HepG2 (cell line): ENCODE measurements around the gene IL18R1. TPM values are rescaled to one million over a fixed set of nuclear protein-coding genes. Genes with fewer than 3 reads are reported as not detected.

Source experiments
- ATAC-seq: fragments of 200-7000 bp; cut with Tn5 transposase; 3 replicates; pipeline ENCODE4 v1.9.1; 2020; ENCODE audit warnings: mild to moderate bottlenecking, moderate library complexity
- BruUV-seq: library from RNA; stranded (reverse); fragments of 400-500 nt; replicated peaks from 2 replicates; lab custom pipeline; 2021; lab: Mats Ljungman, UMichigan
- CTCF ChIA-PET: fragments of 300-600 bp; formaldehyde crosslinking; extraction: SDS; loops from one replicate; lab custom pipeline; 2021; ENCODE audit warnings: low total read pairs, inconsistent platforms, low intra/inter-chr PET ratio; lab: Yijun Ruan, JAX
- POLR2A ChIA-PET: fragments of 350-600 bp; sonication (Branson Sonifier 250); formaldehyde crosslinking; loops from one replicate; lab custom pipeline; 2020; ENCODE audit warnings: antibody characterized with exemption, inconsistent platforms; lab: Yijun Ruan, JAX
- DNase-seq: peaks from one replicate; pipeline ENCODE4 v3.0.0-alpha.2; 2015; ENCODE audit warnings: low spot score
- FAIRE-seq: peaks from 3 replicates; lab custom pipeline; 2011; peaks lifted over from hg19 to GRCh38; lab: Jason Lieb, UNC
- H2AFZ ChIP-seq: one replicate; pipeline ENCODE4 v1.6.1; 2011; ENCODE audit warnings: low read length, inconsistent platforms
- H3K27ac ChIP-seq: fragments of 300-600 bp; 3 replicates; pipeline ENCODE4 v1.8.0; 2011; ENCODE audit warnings: mixed run types, mild to moderate bottlenecking, mixed read lengths, low read length, inconsistent platforms; ENCODE audit not compliant: insufficient read depth; ENCODE audit errors: extremely low read length
- H3K27me3 ChIP-seq, 2 experiments: fragments of 200-600 bp in 1 of 2; 2 replicates in 1 of 2; 3 replicates in 1 of 2; pipeline versions ENCODE4 v1.6.0 to v1.8.0; 2011; ENCODE audit warnings: low read length in 2 of 2, mild to moderate bottlenecking in 2 of 2, moderate library complexity in 2 of 2, inconsistent platforms in 1 of 2; ENCODE audit not compliant: insufficient read depth in 2 of 2, control insufficient read depth in 1 of 2
- H3K36me3 ChIP-seq, 2 experiments: fragments of 200-600 bp in 1 of 2; replicated peaks in 1 of 2; 2 replicates in 1 of 2; 3 replicates in 1 of 2; pipeline versions ENCODE4 v1.5.1 to v1.8.0; 2011; ENCODE audit warnings: low read length in 2 of 2, inconsistent platforms in 1 of 2; ENCODE audit not compliant: insufficient read depth in 2 of 2, control insufficient read depth in 1 of 2
- H3K4me1 ChIP-seq: 2 replicates; pipeline ENCODE4 v1.5.1; 2012; ENCODE audit warnings: low read length, inconsistent platforms; ENCODE audit not compliant: insufficient read depth
- H3K4me2 ChIP-seq: 2 replicates; pipeline ENCODE4 v1.6.0; 2011; ENCODE audit warnings: low read depth, low read length, inconsistent platforms
- H3K4me3 ChIP-seq, 3 experiments: fragments of 200-600 bp in 1 of 3; sonication (generic), shearing (Covaris generic) in 1 of 3; replicated peaks in 1 of 3; 2 replicates each; pipeline ENCODE4 v1.5.1; 2011 to 2016; ENCODE audit warnings: low read length in 3 of 3, inconsistent platforms in 2 of 3, low read depth in 2 of 3, mild to moderate bottlenecking in 2 of 3, control low read depth in 1 of 3, mixed read lengths in 1 of 3; ENCODE audit not compliant: insufficient read depth in 1 of 3
- H3K79me2 ChIP-seq: one replicate; pipeline ENCODE4 v1.6.1; 2011; ENCODE audit warnings: low read length, inconsistent platforms; ENCODE audit not compliant: insufficient read depth
- H3K9ac ChIP-seq: 2 replicates; pipeline ENCODE4 v1.6.0; 2011; ENCODE audit warnings: mild to moderate bottlenecking, low read depth, low read length, inconsistent platforms; ENCODE audit not compliant: insufficient read depth
- H3K9me3 ChIP-seq: 2 replicates; pipeline ENCODE4 v1.5.1; 2012; ENCODE audit warnings: mild to moderate bottlenecking, low read length
- H4K20me1 ChIP-seq: 2 replicates; pipeline ENCODE4 v1.6.0; 2011; ENCODE audit warnings: inconsistent platforms, mild to moderate bottlenecking, low read length, moderate library complexity; ENCODE audit not compliant: insufficient read depth
- ARHGAP35 ChIP-seq: sonication (generic); formaldehyde crosslinking; IDR thresholded peaks from 2 replicates; pipeline ENCODE4 v1.9.0; 2022; ENCODE audit warnings: mild to moderate bottlenecking, inconsistent platforms, moderate library complexity, missing genetic modification reagents, borderline replicate concordance
- ARNT ChIP-seq: fragments of 450-650 bp; IDR thresholded peaks from 2 replicates; pipeline ENCODE4 v1.6.1; 2017
- BRD4 ChIP-seq: sonication (generic); formaldehyde crosslinking; IDR thresholded peaks from 2 replicates; pipeline ENCODE4 v1.4.0; 2020; ENCODE audit warnings: missing genetic modification reagents
- CEBPB ChIP-seq: IDR thresholded peaks from 2 replicates; pipeline ENCODE4 v1.6.1; 2011; ENCODE audit warnings: low read depth, low read length, improper control_type of control experiment, borderline replicate concordance
- ELF3 ChIP-seq: IDR thresholded peaks from 2 replicates; pipeline ENCODE4 v1.6.1; 2016; ENCODE audit warnings: missing genetic modification reagents, missing compliant biosample characterization
- ESRRA ChIP-seq: sonication (generic); formaldehyde crosslinking; IDR thresholded peaks from 2 replicates; pipeline ENCODE4 v1.5.1; 2020; ENCODE audit warnings: mild to moderate bottlenecking, low read depth, missing genetic modification reagents
- IRF2 ChIP-seq: IDR thresholded peaks from 2 replicates; pipeline ENCODE4 v1.6.1; 2018; ENCODE audit warnings: missing genetic modification reagents, missing compliant biosample characterization
- NR3C1 ChIP-seq: sonication (generic); formaldehyde crosslinking; IDR thresholded peaks from 2 replicates; pipeline ENCODE4 v1.4.0; 2020; ENCODE audit warnings: missing genetic modification reagents
- POLR2A ChIP-seq, 2 experiments: IDR thresholded peaks; 2 replicates each; pipeline ENCODE4 v1.6.1; 2011; ENCODE audit warnings: low read depth in 2 of 2, low read length in 2 of 2, mild to moderate bottlenecking in 1 of 2, moderate library complexity in 1 of 2; ENCODE audit not compliant: insufficient read depth in 1 of 2
- RAD51 ChIP-seq: fragments of 450-650 bp; IDR thresholded peaks from 2 replicates; pipeline ENCODE4 v1.6.1; 2016; ENCODE audit warnings: borderline replicate concordance
- SALL1 ChIP-seq: sonication (generic); formaldehyde crosslinking; IDR thresholded peaks from 2 replicates; pipeline ENCODE4 v1.8.0; 2022; ENCODE audit warnings: mild to moderate bottlenecking, missing genetic modification reagents
- SIN3B ChIP-seq: fragments of 150-350 bp; IDR thresholded peaks from 2 replicates; pipeline ENCODE4 v1.6.1; 2014; ENCODE audit warnings: low read length
- SMARCE1 ChIP-seq: fragments of 450-650 bp; IDR thresholded peaks from 2 replicates; pipeline ENCODE4 v1.6.1; 2017; ENCODE audit warnings: borderline replicate concordance
- TBX3 ChIP-seq: fragments of 450-650 bp; IDR thresholded peaks from 2 replicates; pipeline ENCODE4 v1.6.1; 2017; ENCODE audit warnings: antibody characterized with exemption, mild to moderate bottlenecking, inconsistent platforms, borderline replicate concordance
- ZBTB39 ChIP-seq: sonication (generic); formaldehyde crosslinking; IDR thresholded peaks from 2 replicates; pipeline ENCODE4 v1.5.0; 2020; ENCODE audit warnings: missing genetic modification reagents
- ZHX2 ChIP-seq, 2 experiments: sonication (generic) in 1 of 2; formaldehyde crosslinking in 1 of 2; IDR thresholded peaks; 2 replicates each; pipeline versions ENCODE4 v1.6.1 to v1.9.0; 2014 to 2022; ENCODE audit warnings: antibody characterized with exemption in 1 of 2, borderline replicate concordance in 1 of 2, inconsistent platforms in 1 of 2, low read depth in 1 of 2, missing genetic modification reagents in 1 of 2
- ZNF501 ChIP-seq: sonication (generic); formaldehyde crosslinking; IDR thresholded peaks from 2 replicates; pipeline ENCODE4 v1.5.1; 2020; ENCODE audit warnings: mild to moderate bottlenecking, moderate library complexity, missing genetic modification reagents
- WGBS: methylation state at CpG from one replicate; pipeline ENCODE4 v1.1.6; 2017; ENCODE audit warnings: low lambda C conversion rate; 5-methylcytosine and 5-hydroxymethylcytosine counted together
- in situ Hi-C: cut with HindIII; loops from 2 replicates; pipeline ENCODE4 v1.10.0; 2017; ENCODE audit warnings: low pct_unique_long_range_greater_than_20kb; ENCODE audit not compliant: extremely low pct_ligation_motif_present
- intact Hi-C: fragments of 100-400 bp; cut with micrococcal nuclease; formaldehyde crosslinking; loops from one replicate; pipeline ENCODE4 v1.10.0; 2022; ENCODE audit not compliant: unreplicated experiment
- polyA plus RNA-seq, 8 experiments: library from polyadenylated mRNA; depleted of rRNA in 3 of 8; stranded (reverse) in 7 of 8; unstranded in 1 of 8; fragments of >200 nt; fragmentation: Illumina TruSeq in 4 of 8; extraction: Trizol in 4 of 8; gene quantifications; 2 replicates each; pipeline versions ENCODE4 v1.2.1 to v1.2.3, GENCODE V29; 2011 to 2016; ENCODE audit warnings: low read depth in 4 of 8, missing spikeins in 1 of 8, mixed read lengths in 1 of 8; ENCODE audit not compliant: insufficient read depth in 1 of 8
- total RNA-seq, 5 experiments: library from RNA; depleted of rRNA; stranded (reverse); fragments of >200 nt; fragmentation: Illumina TruSeq; extraction: Trizol; gene quantifications; 2 replicates each; pipeline ENCODE4 v1.2.3, GENCODE V29; 2016; ENCODE audit warnings: low read depth in 1 of 5

IL18R1 gene
- total and polyA plus RNA-seq, 2 of the 13 experiments (the other 11 are each of a cell fraction or from before 2014, with no cell fraction given), result 0.01 to 0.04 TPM

- TF ChIP-seq CEBPB (no peak), NR3C1 (CRISPR knock-in tag) (no peak)
Observed at GRCh38 chr2:102438111-102438510, 82.5 kb downstream of the IL18R1 start (continued).

DNA sequence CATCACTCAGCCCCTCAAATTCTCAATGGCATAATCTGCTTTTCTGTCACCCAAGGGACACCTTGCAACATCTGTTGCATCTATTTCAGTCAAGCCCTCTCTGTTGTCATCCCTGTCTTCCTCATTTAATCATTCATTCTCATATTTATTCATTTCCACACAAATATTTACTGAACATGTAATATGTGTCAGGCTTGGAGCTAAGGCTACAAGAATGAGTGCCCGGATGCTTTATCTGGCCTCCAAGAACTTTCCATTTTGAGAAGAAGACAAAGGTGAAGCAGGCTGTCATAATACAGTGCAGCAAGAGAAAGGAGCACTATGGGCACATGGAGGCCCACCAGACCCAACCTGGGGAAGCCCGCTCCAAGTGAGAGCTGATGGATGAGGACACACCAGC lies 83.0 kb downstream of the IL18R1 start:
- no peak for FAIRE-seq
- WGBS, result 54% methylated on average over 2 of the region's 2 CpGs
- DNase-seq, result no peak
- Histone ChIP-seq H3K9me3 (no peaks in the 10 kb centered on the region), H2AFZ (no peak overlapping the region), H3K4me2 (no peak overlapping the region), H3K79me2 (no peaks in the 10 kb centered on the region), H3K27ac (no peak overlapping the region), H3K4me1 (no peaks in the 10 kb centered on the region), H3K36me3 (no peaks in the 10 kb centered on the region)
- no TSS peak for BruUV-seq
- ATAC-seq, result no peak
- CTCF ChIA-PET, result no interaction called here
- intact Hi-C loops, result no loop called here
- POLR2A ChIA-PET, result no interaction called here
- TF ChIP-seq RAD51, result no peak
- TF ChIP-seq SALL1 (CRISPR knock-in tag), result no peak
- no peak for TF ChIP-seq TBX3
- no peak for TF ChIP-seq ZHX2 (IDR thresholded peaks at IDR 0.05; ENCODE audit: low read depth)
- TF ChIP-seq ZHX2 (CRISPR knock-in tag; IDR thresholded peaks at IDR 0.05; ENCODE audit: borderline replicate concordance), result no peak
- TF ChIP-seq ESRRA (CRISPR knock-in tag), result no peak
- TF ChIP-seq SMARCE1, result no peak
- no peak for TF ChIP-seq POLR2A (IDR thresholded peaks at IDR 0.05; ENCODE audit: insufficient read depth in 1 of 2, low read depth in 2 of 2, low read length in 2 of 2)
- TF ChIP-seq ARNT, result no peak
- no peak for TF ChIP-seq SIN3B
- no peak for TF ChIP-seq BRD4 (CRISPR knock-in tag)
- TF ChIP-seq IRF2, result no peak
- no peak for TF ChIP-seq ARHGAP35 (CRISPR knock-in tag)
- no peak for TF ChIP-seq ELF3 (CRISPR knock-in tag)
- no peak for TF ChIP-seq ZNF501
- no peak for TF ChIP-seq ZBTB39 (CRISPR knock-in tag)
- TF ChIP-seq, all 625 proteins: peak for 0
- H4K20me1 ChIP-seq, result no peaks in the 10 kb centered on the region
- H3K9ac ChIP-seq, result no peak overlapping the region
- in situ Hi-C loops, result no loop called here
- H3K4me3 ChIP-seq, result no peak overlapping the region
- peaks cover 0 to 10% of the 10 kb centered on the region in 2 experiments; a peak in 1 of 5 replicates for H3K27me3 ChIP-seq
